A673 (cell line): ENCODE results near the gene SEMA5A. TPM values are rescaled to one million over a fixed set of nuclear protein-coding genes. Genes with fewer than 3 reads are reported as not detected.

Experiments
- BruUV-seq: library from RNA; stranded (reverse); fragments of 400-500 nt; replicated peaks from 2 replicates; lab custom pipeline; 2021; lab: Mats Ljungman, UMichigan
- CTCF ChIA-PET: fragments of 300-600 bp; sonication (Branson Sonifier 250); formaldehyde crosslinking; loops from one replicate; lab custom pipeline; 2022; ENCODE audit warnings: antibody characterized with exemption; lab: Charles Lee
- POLR2A ChIA-PET: fragments of 300-600 bp; sonication (Branson Sonifier 250); formaldehyde crosslinking; loops from one replicate; lab custom pipeline; 2022; ENCODE audit warnings: antibody characterized with exemption; ENCODE audit not compliant: low non-redundant PET; lab: Charles Lee
- DNase-seq: peaks from one replicate; pipeline ENCODE4 v3.0.0-alpha.2; 2015; ENCODE audit warnings: low spot score
- H3K27ac ChIP-seq: fragments of 200-600 bp; sonication (generic); 2 replicates; pipeline ENCODE4 v1.5.1; 2016; ENCODE audit warnings: mixed run types, low read depth, mild to moderate bottlenecking, mixed read lengths, antibody characterized with exemption, low read length; ENCODE audit not compliant: poor library complexity, severe bottlenecking
- H3K27me3 ChIP-seq: fragments of 200-600 bp; sonication (generic); replicated peaks from 2 replicates; pipeline ENCODE4 v1.6.1; 2017; ENCODE audit warnings: mixed run types, low read depth, mild to moderate bottlenecking, mixed read lengths, antibody characterized with exemption, low read length; ENCODE audit not compliant: insufficient read depth, poor library complexity
- H3K36me3 ChIP-seq: fragments of 200-600 bp; sonication (generic); 2 replicates; pipeline ENCODE4 v1.6.1; 2016; ENCODE audit warnings: mixed run types, mild to moderate bottlenecking, mixed read lengths, antibody characterized with exemption, low read length; ENCODE audit not compliant: insufficient read depth, poor library complexity, severe bottlenecking
- H3K4me1 ChIP-seq: fragments of 200-600 bp; sonication (generic); 2 replicates; pipeline ENCODE4 v1.6.1; 2017; ENCODE audit warnings: mixed run types, mild to moderate bottlenecking, mixed read lengths, antibody characterized with exemption, low read length; ENCODE audit not compliant: insufficient read depth, poor library complexity, severe bottlenecking
- H3K4me3 ChIP-seq: fragments of 200-600 bp; sonication (generic); 2 replicates; pipeline ENCODE4 v1.5.1; 2016; ENCODE audit warnings: low read depth, mixed run types, mild to moderate bottlenecking, mixed read lengths, low read length; ENCODE audit not compliant: poor library complexity, severe bottlenecking
- H3K9me3 ChIP-seq: fragments of 200-600 bp; sonication (generic); 2 replicates; pipeline ENCODE4 v1.6.1; 2016; ENCODE audit warnings: mixed run types, low read depth, mild to moderate bottlenecking, mixed read lengths, antibody characterized with exemption, low read length; ENCODE audit not compliant: poor library complexity, severe bottlenecking
- EZH2 ChIP-seq: fragments of 200-600 bp; sonication (generic); IDR thresholded peaks from 2 replicates; pipeline ENCODE4 v1.6.1; 2017; ENCODE audit warnings: borderline replicate concordance, low read depth, mild to moderate bottlenecking, mixed read lengths, antibody characterized with exemption, low read length; ENCODE audit not compliant: poor library complexity, severe bottlenecking
- intact Hi-C: fragments of 100-400 bp; cut with micrococcal nuclease; formaldehyde crosslinking; loops from one replicate; pipeline ENCODE4 v1.10.0; 2022; ENCODE audit not compliant: unreplicated experiment
- total RNA-seq: library from RNA; stranded (reverse); gene quantifications from 2 replicates; pipeline ENCODE4 v1.2.3, GENCODE V29; 2021
- TF ChIP-seq, protein P1 (sequence below): fragments of 300-800, 200-600 bp; sonication (generic); conservative IDR thresholded peaks from 2 replicates; pipeline ENCODE4 v1.5.1; 2017; ENCODE audit warnings: low read depth, mild to moderate bottlenecking, antibody characterized with exemption, low read length, moderate library complexity, mixed read lengths

The SEMA5A gene
- total RNA-seq, 1 experiment from 2014 or later: 0.17 TPM

GRCh38 chr5:9148242-9148641, 397.6 kb downstream of the SEMA5A start:
- intact Hi-C loops: no loop called here
- BruUV-seq: no TSS peak
- CTCF ChIA-PET: no interaction called here
- no peaks in the 10 kb centered on the region for H3K27me3 ChIP-seq
- no peak overlapping the region for H3K27ac ChIP-seq
- H3K4me1 ChIP-seq: no peaks in the 10 kb centered on the region
- no peaks in the 10 kb centered on the region for H3K36me3 ChIP-seq
- no peak for TF ChIP-seq EZH2
- TF ChIP-seq, protein P1, sequence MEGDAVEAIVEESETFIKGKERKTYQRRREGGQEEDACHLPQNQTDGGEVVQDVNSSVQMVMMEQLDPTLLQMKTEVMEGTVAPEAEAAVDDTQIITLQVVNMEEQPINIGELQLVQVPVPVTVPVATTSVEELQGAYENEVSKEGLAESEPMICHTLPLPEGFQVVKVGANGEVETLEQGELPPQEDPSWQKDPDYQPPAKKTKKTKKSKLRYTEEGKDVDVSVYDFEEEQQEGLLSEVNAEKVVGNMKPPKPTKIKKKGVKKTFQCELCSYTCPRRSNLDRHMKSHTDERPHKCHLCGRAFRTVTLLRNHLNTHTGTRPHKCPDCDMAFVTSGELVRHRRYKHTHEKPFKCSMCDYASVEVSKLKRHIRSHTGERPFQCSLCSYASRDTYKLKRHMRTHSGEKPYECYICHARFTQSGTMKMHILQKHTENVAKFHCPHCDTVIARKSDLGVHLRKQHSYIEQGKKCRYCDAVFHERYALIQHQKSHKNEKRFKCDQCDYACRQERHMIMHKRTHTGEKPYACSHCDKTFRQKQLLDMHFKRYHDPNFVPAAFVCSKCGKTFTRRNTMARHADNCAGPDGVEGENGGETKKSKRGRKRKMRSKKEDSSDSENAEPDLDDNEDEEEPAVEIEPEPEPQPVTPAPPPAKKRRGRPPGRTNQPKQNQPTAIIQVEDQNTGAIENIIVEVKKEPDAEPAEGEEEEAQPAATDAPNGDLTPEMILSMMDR: no peak
- no peak overlapping the region for H3K4me3 ChIP-seq
- DNase-seq: no peak
- POLR2A ChIA-PET: no interaction called here
- peaks cover 5% of the 10 kb centered on the region for H3K9me3 ChIP-seq

DNA sequence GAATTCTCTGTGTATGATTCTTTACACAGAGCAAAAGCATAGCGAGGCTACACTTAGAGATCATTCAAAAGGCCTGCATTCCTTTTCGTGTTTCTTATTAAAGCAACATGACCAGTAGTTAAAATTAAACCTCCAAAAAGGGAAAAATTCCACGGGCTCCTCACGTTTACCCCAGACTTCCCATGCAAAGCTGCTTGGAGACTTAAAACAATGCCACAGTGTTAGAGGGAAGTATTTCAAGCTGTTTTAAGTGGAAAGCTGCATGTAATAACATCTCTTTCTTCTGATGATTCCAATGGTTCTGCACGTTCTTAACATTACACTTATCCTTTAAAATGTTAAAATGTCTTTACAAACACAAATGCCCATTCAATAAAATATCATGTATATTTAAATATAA, 405.2 kb downstream of the SEMA5A start:
- no TSS peak for BruUV-seq
- H3K27me3 ChIP-seq: no peaks in the 10 kb centered on the region
- no peak overlapping the region for H3K4me3 ChIP-seq
- CTCF ChIA-PET: no interaction called here
- H3K9me3 ChIP-seq: peaks cover 11% of the 10 kb centered on the region
- intact Hi-C loops: no loop called here
- H3K36me3 ChIP-seq: no peaks in the 10 kb centered on the region
- DNase-seq: no peak
- H3K4me1 ChIP-seq: no peaks in the 10 kb centered on the region
- TF ChIP-seq EZH2: no peak
- TF ChIP-seq, protein P1: no peak
- H3K27ac ChIP-seq: no peak overlapping the region
- POLR2A ChIA-PET: no interaction called here

- Histone ChIP-seq H3K27ac (no peak overlapping the region), H3K36me3 (no peaks in the 10 kb centered on the region), H3K9me3 (peaks cover 11% of the 10 kb centered on the region), H3K4me1 (no peaks in the 10 kb centered on the region), H3K4me3 (no peak overlapping the region), H3K27me3 (no peaks in the 10 kb centered on the region)
- no TSS peak for BruUV-seq
- no peak for DNase-seq
- ChIA-PET CTCF (no interaction called here), POLR2A (no interaction called here)
- TF ChIP-seq EZH2: no peak
- TF ChIP-seq, protein P1: no peak
- intact Hi-C loops: no loop called here
Measured at GRCh38 chr5:9140202-9140601, 405.7 kb downstream of the SEMA5A start.
